ENCODE results near the gene ANG. TPM values are rescaled to one million over a fixed set of nuclear protein-coding genes. Genes with fewer than 3 reads are reported as not detected.

The ANG gene
- total RNA-seq, 1 donor from 2014 or later = not detected

DNA sequence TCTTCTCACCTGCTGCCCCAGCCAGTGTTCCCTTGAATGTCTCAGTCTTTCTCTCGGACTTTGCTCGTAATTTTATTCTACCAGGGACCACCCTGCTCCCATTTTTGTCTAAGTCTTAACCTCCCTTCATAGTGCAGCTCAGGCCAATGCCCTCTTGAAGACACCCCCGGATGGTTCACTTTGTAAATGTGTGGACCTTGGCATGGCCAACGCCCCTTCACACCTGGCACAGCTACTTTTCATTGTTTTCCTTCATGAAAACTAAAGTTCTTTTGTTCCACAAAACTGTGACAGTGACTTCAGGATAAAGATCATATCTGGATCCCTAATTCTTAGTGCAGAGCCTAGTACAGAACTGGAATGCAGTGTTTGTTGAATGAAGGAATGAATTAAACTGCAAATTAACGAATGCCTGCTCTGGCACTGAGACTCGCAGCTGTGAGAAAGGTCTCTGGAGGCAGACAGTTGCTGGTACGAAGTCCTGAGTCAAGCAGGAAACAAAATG is 7.7 kb upstream of the ANG start:
- ChIA-PET POLR2A (interaction anchor here (0.7 to 7.4 kb wide), 21 partner anchors 10 to 423 kb away, joined by 3 to 180 read pairs (median 8); partner anchors contain the start of genes APEX1, OSGEP, PARP2 and PIP4P1), CTCF (interaction anchor here (0.6 to 8.0 kb wide), 10 partner anchors 10 to 353 kb away, joined by 3 to 95 read pairs (median 14); no protein-coding TSS in a partner anchor)
- ATAC-seq (ENCODE audit: low read depth) (peak; percentile 44), DNase-seq (no peak)
- Mint-ChIP-seq H3K27ac (no peak overlapping the region), H3K27me3 (no peaks in the 10 kb centered on the region), H3K36me3 (ENCODE audit: low read depth) (no peaks in the 10 kb centered on the region), H3K4me1 (peaks cover 16% of the 10 kb centered on the region), H3K9me3 (no peaks in the 10 kb centered on the region), H3K4me3 (no peak overlapping the region)
- TF ChIP-seq, protein P1, sequence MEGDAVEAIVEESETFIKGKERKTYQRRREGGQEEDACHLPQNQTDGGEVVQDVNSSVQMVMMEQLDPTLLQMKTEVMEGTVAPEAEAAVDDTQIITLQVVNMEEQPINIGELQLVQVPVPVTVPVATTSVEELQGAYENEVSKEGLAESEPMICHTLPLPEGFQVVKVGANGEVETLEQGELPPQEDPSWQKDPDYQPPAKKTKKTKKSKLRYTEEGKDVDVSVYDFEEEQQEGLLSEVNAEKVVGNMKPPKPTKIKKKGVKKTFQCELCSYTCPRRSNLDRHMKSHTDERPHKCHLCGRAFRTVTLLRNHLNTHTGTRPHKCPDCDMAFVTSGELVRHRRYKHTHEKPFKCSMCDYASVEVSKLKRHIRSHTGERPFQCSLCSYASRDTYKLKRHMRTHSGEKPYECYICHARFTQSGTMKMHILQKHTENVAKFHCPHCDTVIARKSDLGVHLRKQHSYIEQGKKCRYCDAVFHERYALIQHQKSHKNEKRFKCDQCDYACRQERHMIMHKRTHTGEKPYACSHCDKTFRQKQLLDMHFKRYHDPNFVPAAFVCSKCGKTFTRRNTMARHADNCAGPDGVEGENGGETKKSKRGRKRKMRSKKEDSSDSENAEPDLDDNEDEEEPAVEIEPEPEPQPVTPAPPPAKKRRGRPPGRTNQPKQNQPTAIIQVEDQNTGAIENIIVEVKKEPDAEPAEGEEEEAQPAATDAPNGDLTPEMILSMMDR (IDR thresholded peaks at IDR 0.05) = no peak
- intact Hi-C loops (cut with micrococcal nuclease) = loop anchor here (1.0 to 5.0 kb wide), 7 partner anchors 13 to 831 kb away; partner anchors contain the start of genes CCNB1IP1, HNRNPC, METTL3 and RNASE6

DNA sequence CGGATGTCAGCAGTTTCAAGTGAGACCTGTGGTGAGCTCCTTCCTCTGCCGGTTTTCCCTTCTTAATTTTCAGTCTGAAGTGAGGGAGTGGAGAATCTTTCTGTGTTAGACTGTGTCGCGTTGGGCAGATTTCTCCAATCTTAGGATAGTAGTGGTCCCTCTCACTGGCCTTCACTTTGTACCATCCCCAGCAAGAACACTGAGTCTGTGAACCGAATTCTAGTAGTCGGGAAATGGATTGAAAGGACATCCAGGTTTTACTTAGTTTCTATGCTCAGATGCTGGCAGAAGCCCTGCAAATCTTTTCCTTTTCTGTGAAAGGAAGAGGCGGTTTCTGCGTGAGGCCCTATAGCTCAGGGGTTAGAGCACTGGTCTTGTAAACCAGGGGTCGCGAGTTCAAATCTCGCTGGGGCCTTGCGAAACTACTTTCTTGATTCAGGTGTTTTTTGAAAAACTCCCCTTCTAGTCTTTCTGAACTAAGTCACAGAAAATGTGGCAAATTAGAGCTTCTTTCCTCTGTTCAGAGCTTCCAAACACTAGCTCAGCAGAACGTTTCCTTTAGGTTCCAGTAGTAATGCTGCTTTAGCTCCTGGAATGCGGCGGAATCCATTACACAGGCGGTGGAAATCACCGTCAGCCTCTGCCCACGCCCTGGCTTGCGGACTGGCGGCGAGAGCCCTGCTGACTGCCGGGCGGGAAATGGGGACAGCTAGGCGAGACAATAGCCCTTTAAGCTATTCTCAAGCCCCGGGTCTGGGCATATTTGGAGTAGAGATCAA is 7.0 kb upstream of the ANG start:
- ChIA-PET POLR2A (interaction anchor here (0.7 to 7.4 kb wide), 24 partner anchors 9 to 422 kb away, joined by 3 to 180 read pairs (median 7); partner anchors contain the start of genes APEX1, OSGEP, PARP2 and PIP4P1), CTCF (interaction anchor here (0.6 to 8.0 kb wide), 13 partner anchors 10 to 354 kb away, joined by 3 to 95 read pairs (median 7); no protein-coding TSS in a partner anchor)

DNA sequence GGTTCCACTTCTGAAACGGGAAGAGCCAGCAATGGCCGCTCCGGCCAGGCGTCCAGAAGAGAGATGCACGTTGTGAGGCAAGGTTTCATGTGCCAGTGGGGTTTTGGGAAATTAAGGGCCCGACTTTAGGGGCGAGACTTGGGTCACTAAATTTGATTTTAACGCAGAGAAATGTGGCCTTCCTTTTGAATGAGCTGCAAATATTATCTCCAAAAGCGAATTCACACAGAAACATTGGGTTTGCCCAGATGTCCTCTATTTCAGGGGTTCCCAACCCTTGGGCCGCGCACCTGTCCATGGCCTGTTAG is 6.5 kb upstream of the ANG start:
- Mint-ChIP-seq H3K4me3 (no peak overlapping the region), H3K9me3 (no peaks in the 10 kb centered on the region), H3K27me3 (no peaks in the 10 kb centered on the region), H3K4me1 (peaks cover 16% of the 10 kb centered on the region), H3K27ac (no peak overlapping the region), H3K36me3 (ENCODE audit: low read depth) (no peaks in the 10 kb centered on the region)
- DNase-seq = no peak
- CTCF ChIA-PET = interaction anchor here (1.1 to 8.0 kb wide), 12 partner anchors 9 to 354 kb away, joined by 3 to 95 read pairs (median 8); no protein-coding TSS in a partner anchor
- TF ChIP-seq, protein P1 (IDR thresholded peaks at IDR 0.05) = no peak
- no peak for ATAC-seq (ENCODE audit: low read depth)
- intact Hi-C loops (cut with micrococcal nuclease) = loop anchor here (1.0 to 5.0 kb wide), 5 partner anchors 213 to 830 kb away; partner anchors contain the start of genes HNRNPC, METTL3, PIP4P1 and PNP
- POLR2A ChIA-PET = interaction anchor here (1.1 to 7.4 kb wide), 19 partner anchors 9 to 422 kb away, joined by 3 to 180 read pairs (median 8); partner anchors contain the start of genes APEX1, OSGEP, PARP2 and PIP4P1

More for the DNA sequence above, 7.0 kb upstream of the ANG start:
- no peaks in the 10 kb centered on the region for H3K36me3 Mint-ChIP-seq (ENCODE audit: low read depth)
- no peak overlapping the region for H3K4me3 Mint-ChIP-seq
- no peaks in the 10 kb centered on the region for H3K27me3 Mint-ChIP-seq
- intact Hi-C loops (cut with micrococcal nuclease) = loop anchor here (1.0 to 5.0 kb wide), 10 partner anchors 13 to 831 kb away; partner anchors contain the start of genes CCNB1IP1, HNRNPC, METTL3 and PIP4P1
- DNase-seq (peak; percentile 68), ATAC-seq (ENCODE audit: low read depth) (peak; percentile 27)
- H3K4me1 Mint-ChIP-seq = peaks cover 16% of the 10 kb centered on the region
- H3K27ac Mint-ChIP-seq = no peak overlapping the region
- TF ChIP-seq, protein P1 (IDR thresholded peaks at IDR 0.05) = no peak
- no peaks in the 10 kb centered on the region for H3K9me3 Mint-ChIP-seq

DNA sequence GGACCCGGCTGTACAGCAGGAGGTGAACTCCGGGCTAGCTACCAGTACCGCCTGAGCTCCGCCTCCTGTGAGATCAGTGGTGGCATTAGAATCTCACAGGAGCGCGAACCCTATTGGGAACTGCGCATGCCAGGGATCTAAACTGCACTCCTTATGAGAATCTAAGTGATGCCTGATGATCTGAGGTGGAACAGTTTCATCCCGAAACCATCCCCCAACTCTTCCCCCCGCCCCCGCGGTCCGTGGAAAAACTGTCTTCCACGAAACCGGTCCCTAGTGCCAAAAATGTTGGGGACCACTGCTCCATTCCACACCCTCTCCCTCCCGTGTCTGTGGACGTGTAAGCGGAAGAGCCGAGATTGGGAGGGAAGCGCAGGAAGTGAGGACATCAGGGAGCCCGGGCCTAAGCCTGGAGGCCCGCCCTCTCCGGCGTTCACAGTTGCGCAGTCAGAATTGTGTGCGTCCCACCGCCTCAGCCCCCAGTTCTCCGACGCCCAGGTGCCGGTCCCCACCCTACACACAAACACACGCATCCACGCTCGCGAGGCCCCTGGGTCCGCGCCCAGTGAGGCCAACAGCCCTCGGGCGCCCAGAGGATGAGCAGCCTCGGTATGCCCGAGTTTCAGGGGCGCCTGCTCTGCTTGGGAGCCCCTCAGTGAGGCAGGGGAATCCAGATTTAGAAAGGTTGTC is 6.0 kb upstream of the ANG start:
- DNase-seq = peak; percentile 70
- ChIA-PET CTCF (interaction anchor here (0.9 to 8.0 kb wide), 12 partner anchors 8 to 288 kb away, joined by 3 to 95 read pairs (median 12); no protein-coding TSS in a partner anchor), POLR2A (interaction anchor here (0.7 to 7.4 kb wide), 24 partner anchors 8 to 421 kb away, joined by 3 to 180 read pairs (median 8); partner anchors contain the start of genes APEX1, OSGEP, PARP2 and PIP4P1)
- Mint-ChIP-seq H3K4me3 (no peak overlapping the region), H3K4me1 (peaks cover 16% of the 10 kb centered on the region), H3K27me3 (no peaks in the 10 kb centered on the region), H3K9me3 (no peaks in the 10 kb centered on the region), H3K27ac (no peak overlapping the region), H3K36me3 (ENCODE audit: low read depth) (no peaks in the 10 kb centered on the region)
- peak; percentile 59 for ATAC-seq (ENCODE audit: low read depth)
- intact Hi-C loops (cut with micrococcal nuclease) = loop anchor here (1.0 to 5.0 kb wide), 10 partner anchors 9 to 830 kb away; partner anchors contain the start of genes HNRNPC, METTL3, PARP2 and PIP4P1
- TF ChIP-seq, protein P1 (IDR thresholded peaks at IDR 0.05) = no peak

Measured in activated B cell treated with CpG ODN at 0.5 μM for 24 hours (primary cell).